OCI-M1 (cell line): ENCODE data around the gene TRMT61A.

ENCODE experiments used
- DNase-seq: peaks from one replicate; lab custom pipeline; 2025; lab: John Stamatoyannopoulos, UW

TRMT61A gene

DNA sequence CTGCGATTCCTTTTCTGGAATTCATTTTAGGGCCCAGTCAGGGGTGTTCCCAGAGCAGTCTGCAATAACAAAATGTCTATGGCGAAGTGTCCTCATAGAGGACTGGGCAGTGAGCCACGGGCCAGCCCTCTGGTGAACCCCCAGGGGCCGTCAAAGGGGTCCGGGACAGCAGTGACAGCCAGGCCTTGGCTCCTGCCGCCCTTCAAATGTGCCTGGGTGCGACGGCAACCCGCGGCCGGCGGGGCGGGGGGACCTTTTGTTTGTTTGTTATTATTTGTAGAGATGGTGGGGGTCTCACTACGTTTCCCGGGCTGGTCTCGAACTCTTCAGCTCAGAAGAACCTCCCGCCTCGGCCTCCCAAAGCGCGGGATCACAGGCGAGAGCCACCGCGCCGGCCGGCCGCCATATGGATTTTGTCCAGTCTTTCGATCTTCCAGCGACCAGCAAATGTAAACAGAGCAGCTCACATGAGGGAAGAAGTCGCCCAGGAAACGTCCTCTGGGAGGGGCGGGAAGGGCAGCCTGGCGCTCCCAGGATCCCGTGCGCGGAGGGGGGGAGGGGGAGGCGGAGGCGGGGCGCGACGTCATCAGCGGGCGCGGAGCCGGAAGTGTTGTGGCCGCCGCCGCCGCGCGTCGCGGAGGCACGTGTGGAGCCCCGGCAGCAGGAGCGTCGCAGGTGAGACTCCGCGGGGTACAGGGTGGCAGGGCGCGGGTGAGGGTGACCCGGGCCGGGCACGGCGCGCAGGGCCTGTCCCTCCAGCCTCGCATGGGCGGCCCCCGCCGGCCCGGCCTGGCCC lies at the start of gene TRMT61A:
Gene TRMT61A, plus strand, starts transcription at position 610 of the 796 bp plus-strand sequence. CDS start 783 bp downstream, outside the sequence.
- peak; percentile 75 for DNase-seq

DNA sequence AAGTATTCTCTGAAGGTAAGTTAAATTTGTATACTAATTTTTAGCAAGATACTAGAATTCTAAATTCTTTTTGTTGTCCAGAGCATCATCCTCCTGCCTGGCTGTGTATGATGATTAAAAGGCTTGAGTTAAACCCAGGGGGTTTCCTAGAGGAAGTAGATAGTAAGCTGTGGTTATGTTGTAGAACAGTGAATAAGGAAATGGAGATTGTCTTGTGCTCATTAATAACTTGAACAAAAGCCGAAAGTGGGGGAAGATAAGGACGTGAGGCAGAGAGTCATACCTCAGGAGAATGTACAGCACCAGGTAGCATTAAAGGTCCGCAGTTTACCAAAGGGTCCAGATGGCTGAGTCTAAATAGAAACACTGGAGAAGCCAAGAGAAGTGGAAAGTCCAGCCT lies 48.4 kb upstream of the TRMT61A start:
- DNase-seq, result no peak

DNA sequence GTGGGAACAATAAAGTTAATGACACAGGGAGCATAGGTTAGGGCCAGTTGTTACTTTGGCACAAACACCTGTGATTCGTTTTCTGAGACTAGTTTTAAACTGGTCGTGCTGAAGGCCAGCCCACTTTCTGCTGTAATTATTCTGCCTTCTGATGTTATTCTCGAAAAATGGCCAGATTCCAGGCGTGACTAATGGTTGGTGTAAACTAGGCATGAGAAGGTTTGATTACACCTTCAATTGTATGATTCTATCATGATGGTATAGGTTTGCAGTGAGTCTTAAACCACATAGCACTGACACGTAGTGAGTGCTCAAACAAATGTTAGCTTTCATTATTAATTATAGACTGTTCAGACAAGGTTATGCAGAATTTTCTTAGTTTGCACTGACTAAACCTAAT lies 45.4 kb upstream of the TRMT61A start:
- DNase-seq, result no peak

DNA sequence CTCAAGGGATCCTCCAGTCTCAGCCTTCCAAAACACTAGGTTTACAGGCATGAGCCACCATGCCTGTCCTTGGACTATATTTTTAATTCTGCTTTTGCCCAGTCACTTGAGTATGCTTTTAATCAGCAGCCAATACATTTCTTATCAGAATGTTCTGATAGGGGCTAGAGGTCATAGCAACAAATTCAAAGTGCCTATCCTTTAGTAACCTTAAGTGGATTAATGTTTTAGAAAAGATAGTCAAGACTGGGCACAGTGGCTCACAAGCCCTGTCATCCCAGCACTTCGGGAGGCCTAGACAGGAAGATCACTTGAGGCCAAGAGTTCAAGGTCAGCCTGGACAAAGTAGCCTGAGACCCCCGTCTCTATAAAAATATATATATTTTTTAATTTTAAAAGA lies 43.5 kb upstream of the TRMT61A start:
- no peak for DNase-seq

DNA sequence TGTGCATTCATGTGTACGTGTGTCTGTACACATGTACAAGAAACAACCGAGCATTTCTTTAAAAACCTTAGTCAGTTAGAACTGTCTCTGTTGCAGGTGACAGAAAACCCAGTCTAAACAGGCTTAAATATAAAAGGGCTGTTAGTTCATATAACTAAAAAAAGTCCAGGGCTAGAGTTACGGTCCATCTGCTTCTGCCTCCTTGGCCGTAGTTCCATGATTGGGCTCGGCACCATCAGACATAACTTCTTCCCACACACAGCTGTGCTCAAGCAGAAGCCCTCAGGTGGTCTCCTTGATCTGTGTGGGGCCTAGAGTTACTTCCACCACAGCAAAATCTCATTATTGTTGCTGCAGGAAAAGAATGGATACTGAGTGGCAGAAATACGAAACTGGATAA lies 40.9 kb upstream of the TRMT61A start:
- DNase-seq, result no peak

DNA sequence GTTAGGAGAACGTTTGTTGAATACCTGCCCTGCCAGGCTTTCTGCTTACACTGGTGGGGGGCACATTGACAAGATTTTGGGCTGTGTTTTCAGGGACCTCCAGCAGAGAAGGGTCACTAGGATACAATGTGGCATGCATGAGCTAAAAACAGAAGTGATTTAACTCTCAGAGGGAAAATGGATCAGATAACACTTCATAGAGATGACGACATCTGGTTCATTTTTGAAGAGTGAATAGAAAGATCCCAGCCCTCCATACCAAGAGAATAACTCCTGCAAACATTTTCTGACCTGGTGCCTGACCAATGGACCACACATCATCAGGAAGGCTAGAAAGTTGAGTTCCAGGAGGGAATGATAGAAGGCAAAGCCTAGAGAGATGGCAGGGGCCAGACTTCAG lies 40.0 kb upstream of the TRMT61A start:
- DNase-seq, result no peak

DNA sequence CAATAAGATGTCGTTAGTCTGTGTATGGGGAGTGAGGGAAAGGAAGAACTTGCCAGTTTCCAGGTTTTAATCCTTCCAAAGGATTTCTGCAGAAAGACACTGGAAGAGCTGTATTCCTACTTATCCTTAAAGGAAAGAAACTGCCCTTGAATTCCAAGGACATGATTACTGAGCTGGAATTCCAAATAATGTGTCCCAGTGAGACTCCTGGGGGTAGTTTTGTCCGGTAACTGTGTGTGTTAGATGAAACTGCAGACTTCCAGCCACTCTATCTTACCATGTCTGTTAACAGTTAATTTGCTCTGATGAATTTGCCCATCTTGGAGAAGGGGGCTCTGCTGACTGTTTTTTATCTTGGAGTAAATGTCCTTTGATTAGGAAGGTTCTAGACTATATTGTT lies 39.4 kb upstream of the TRMT61A start:
- no peak for DNase-seq

DNA sequence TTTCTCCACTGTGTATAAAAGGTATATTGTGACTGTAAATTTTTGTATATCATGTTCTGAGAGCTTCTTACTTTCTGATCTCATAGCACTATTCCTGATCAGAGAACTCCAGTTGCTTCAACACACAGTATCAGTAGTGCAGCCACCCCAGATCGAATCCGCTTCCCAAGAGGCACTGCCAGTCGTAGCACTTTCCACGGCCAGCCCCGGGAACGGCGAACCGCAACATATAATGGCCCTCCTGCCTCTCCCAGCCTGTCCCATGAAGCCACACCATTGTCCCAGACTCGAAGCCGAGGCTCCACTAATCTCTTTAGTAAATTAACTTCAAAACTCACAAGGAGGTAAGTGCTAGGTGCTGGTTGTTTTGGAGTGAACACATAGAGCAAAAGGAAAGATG lies 37.3 kb upstream of the TRMT61A start:
- DNase-seq, result no peak

DNA sequence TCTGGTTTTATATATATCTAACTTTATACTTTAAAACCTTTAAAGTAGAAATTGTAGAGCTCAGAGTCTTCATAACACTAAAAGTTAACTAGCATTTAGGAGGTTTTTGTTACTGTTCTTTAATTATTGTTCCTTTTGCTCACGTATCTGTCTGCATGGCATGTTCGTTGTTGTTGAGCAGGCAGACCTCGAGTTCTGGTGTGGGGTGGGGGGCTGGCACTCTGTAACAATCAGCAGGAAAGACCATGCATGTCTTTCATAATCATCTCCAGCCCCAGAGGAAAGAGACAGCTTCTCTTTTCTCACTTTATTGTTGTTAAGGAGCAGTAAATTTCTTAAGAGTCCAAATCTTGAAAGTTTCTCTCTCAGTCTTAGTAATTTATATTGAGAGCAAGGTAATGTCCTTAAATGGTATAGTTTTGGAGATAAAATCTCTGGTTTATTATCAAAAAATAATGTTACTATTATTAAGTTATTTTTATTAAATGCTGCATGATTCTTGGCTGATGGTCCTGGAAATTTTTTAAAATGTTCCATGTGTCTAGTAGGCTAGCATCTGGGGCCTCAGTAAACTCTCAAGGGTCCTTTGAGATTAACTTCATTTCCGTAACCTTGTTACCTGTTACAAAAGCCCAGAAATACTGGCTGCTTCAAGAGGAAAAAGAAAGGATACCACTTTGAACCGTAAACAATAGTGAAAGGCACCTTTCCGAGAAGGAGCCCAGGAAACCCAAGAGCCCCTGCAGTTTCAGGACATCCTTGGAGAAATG lies 36.7 kb upstream of the TRMT61A start:
- no peak for DNase-seq

DNA sequence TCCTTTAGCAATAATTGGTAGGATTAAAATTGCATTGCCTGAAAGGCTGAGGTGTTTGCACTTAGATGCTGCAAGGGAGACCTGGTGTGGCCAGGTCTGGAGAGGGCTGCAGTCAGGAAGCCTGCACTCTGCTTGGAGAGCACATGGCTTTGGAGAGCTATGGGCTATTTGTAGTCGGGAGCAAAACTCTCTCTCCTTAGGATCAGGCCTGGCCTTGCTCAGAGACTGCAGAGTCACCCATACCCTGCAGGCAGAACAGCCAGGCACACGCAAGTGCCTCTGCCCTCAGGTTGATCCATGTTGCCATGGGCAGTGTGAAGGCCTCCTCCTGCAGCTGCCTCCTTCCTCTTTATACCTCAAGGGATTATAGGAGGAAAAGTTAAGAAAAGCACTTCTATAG lies 33.1 kb upstream of the TRMT61A start:
- no peak for DNase-seq

DNA sequence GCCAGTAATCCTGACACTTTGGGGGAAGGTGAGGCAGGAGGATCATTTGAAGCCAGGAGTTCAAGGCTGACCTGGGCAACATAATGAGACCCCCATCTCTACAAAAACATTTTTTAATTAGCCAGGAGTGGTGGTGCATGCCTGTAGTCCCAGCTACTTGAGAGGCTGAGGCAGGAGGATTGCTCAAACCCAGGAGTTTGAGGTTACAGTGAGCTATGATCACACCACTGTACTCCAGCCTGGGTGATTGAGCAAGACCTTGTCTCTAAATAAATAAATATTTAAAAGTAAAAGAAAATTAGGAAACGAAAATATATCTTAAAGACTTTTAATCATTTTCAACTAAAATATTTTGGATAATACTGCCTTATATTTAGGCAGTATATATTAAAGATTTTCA lies 32.2 kb upstream of the TRMT61A start:
- no peak for DNase-seq

DNA sequence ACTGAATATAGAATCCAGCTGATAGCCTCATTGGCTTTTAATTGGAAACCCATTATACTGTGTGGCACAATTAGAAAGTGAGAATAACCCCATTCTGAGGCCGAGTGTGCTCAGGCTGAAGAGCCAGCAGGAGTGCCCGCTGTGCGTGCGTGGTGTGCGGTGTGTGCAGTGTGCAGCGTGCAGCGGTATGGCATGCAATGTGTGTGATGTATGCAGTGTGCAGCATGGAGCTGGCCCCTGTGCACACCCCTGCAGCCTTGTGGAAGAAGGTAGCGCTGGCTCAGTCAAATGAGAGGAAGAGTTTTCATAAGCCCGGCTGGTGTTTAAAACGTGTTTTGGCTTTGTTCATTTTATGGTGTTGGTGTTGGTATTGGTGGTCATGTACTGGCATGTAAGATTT lies 29.3 kb upstream of the TRMT61A start:
- no peak for DNase-seq

DNA sequence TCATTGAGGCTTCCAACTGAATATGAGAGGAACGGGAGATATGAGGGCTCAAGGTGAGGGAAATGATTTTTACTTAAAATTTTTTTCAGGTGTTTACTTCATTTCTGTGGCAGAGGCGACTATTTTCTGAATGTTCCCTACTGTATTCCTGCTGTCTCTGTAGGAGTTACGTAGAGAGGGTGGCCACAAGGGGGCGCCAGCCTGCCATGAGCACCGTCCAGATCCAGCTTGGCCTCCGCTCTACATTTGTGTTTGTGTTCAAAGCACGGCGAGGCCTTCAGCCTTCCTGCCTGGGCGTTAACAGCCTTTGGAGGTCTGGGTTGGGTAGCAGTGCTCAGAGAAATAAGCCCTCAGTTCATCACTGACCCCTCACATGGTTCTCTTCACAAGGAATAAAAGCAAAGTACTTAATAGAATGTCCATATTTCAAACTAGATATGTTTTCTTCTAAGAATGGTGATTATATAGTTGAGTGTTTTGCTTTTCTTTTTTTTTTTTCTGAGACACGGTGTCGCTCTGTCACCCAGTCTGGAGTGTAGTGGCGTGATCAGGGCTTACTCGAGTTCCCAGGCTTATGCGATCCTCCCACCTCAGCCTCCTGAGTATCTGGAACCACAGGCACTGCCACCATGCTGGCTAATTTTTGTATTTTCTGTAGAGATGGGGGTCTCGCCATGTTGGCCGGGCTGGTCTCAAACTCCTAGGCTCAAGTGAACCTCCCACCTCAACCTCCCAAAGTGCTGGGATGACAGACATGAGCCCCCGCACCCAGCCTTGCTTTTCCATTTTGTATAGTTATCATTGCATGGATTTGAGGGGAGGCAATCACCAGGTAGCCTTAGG lies 28.6 kb upstream of the TRMT61A start:
- DNase-seq, result peak; percentile 74

DNA sequence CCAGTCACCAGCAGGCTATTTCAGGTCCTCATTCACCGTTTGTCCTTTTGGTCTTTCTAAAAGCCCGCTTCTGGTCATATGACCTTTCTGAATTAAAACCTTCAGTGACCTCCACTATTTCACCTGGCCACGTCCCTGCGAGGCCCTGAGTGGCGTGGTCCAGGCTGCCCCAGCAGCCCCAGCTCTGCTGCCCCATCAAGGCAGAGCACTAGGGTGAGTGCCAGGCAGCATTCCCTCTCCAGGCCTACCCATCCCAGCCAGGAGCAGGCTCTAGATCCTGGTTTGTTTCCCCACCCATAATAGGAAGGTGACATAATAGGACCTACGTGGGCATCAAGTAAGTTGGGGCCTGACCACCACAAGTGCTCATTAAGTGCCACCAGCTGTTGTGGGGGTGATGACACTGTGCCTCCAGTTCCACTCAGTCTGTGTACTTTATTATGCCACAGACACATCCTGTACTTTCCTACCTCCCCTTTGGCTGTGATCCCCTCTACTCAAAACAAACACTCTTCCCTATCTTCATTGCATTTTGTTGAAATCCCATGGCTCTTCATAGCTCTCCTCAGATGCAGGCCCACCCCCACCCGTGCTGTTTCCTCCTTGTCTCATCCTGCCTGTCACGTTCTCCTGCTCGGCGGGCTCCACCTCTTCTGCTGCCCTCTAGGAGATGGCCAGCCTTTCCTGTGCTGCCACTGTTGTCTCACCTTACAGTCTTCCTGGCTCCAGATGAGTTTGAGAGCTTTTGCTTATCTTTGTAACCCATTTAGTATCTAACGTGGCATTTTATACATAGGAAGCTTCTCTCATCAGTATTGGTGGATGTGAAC lies 27.7 kb upstream of the TRMT61A start:
- no peak for DNase-seq

DNA sequence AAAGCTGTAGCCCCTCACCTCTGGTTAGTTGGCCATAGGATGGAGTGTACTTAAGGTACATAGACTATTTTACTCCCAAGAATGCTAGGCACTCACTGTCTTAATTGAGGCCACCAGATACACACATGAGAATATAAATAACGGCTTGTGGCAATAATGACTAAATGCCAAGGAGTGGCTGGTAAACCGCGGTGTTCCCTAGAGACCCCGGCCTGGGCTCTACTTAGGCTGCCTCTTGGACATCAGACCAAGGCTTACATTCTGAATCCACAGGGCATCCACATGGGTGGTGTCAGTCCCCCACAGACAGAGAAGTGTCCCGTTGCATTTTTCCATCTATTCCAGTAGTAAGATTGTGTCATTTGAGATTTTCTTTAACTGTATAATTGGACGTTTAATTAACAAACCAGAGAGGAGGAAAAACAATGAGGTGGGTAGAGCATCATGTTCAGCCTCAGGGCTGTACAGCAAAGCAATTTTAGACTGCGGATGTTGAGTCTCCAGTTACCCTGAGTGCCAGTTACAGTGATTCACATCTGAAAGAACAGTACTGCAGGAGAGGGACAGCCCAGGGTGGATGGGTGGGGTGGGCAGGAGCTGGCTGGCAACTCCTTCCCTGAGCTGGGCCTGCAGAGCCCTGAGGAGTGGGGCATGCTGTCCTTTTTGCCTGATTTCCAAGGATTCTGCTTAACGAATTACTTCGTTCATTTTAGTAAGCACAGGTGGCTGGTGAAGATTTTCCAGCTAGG lies 26.9 kb upstream of the TRMT61A start:
- DNase-seq, result no peak

DNA sequence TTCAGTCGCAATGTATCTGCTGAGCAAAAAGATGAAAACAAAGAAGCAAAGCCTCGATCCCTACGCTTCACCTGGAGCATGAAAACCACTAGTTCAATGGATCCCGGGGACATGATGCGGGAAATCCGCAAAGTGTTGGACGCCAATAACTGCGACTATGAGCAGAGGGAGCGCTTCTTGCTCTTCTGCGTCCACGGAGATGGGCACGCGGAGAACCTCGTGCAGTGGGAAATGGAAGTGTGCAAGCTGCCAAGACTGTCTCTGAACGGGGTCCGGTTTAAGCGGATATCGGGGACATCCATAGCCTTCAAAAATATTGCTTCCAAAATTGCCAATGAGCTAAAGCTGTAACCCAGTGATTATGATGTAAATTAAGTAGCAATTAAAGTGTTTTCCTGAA lies 26.1 kb upstream of the TRMT61A start:
- no peak for DNase-seq

DNA sequence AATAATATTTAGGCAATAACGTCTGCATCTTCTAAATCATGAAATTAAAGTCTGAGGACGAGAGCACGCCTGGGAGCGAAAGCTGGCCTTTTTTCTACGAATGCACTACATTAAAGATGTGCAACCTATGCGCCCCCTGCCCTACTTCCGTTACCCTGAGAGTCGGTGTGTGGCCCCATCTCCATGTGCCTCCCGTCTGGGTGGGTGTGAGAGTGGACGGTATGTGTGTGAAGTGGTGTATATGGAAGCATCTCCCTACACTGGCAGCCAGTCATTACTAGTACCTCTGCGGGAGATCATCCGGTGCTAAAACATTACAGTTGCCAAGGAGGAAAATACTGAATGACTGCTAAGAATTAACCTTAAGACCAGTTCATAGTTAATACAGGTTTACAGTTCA lies 25.7 kb upstream of the TRMT61A start:
- no peak for DNase-seq

DNA sequence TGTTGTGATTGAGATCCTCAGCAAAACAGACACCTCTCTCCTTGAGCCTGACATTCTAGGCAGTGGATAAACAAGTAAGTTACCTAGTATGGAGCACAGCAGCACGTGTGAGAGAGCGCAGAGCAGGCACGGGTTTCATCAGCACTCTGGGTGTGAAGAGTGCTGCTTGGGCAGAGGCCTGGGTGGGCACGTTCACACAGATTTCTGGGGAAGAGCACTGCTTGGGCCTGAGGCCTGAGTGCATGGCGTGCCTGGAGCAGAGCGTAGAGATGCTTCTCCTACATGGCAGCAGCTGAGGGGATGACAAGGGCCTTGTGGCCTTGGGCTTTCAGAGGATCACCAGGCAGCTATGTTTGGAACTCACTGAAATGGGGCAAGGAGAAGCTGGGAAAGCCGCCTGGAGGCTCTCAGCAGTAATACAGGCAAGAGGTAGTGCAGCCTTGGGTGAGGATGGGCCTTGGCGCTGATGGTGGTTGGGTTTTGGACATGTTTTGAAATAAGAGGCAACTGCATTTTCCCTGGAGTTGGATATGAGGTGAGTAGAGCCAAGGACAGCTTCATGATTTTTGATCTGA lies 23.9 kb upstream of the TRMT61A start:
- DNase-seq, result no peak

DNA sequence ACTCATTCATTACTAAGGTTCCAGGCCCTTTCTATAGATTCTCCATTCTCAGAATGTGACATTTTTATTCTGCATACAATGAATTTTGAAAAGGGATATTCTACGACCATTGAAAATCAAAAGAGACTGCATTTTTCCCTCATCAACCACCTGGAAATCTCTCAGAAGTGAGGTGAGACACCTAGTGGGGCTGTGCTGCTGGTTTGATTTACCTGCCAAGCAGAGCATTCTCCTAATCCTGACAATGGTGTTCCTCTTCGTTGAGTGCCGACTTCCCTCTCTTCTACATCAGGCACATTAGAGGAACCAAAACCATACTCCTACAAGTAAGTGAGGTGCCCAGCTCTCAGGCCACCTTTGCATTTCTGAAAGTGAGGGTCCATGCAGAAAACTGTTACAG lies 21.2 kb upstream of the TRMT61A start:
- no peak for DNase-seq

DNA sequence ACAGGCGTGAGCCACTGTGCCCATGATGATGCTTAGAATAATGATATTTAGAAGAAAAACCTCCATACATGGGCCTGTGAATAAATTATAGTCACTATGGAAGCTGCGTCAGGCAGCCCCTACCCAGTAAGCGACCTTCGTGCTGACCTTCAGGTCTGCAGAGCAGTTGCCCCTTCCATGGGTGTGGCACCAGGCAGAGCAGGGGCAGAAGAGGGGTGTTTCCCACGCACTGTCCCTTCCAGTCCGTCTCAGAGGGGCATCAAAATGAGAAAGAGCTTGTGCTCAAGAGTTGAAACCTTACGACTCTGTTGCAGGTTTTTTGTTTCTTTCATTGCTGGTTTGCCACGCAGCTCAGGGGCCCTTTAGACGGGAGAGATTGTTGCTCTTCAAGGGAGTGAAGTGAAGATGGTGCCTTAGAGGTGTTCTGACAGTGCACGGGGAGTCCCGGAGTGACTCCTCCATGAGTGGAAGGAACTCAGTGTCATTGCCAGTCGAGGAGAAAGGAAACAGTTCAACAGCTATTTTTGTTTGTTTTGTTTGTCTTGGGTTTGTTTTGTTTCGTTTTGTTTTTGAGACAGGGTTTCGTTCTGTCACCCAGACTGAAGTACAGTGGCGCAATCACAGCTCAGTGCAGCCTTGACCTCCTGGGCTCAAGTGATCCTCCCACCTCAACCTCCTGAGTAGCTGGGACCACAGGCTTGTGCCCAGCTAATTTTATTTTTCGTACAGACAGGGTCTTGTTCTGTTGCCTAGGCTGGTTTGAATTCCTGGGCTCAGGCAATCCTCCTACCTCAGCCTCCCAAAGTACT lies 20.3 kb upstream of the TRMT61A start:
- DNase-seq, result no peak
